ENCODE results near the gene IGSF5.
"Not testable (repeated sequence)": the region's sequence is repeated elsewhere in the genome, so short reads cannot be mapped to it uniquely, and the experiment has no call there.

DNA sequence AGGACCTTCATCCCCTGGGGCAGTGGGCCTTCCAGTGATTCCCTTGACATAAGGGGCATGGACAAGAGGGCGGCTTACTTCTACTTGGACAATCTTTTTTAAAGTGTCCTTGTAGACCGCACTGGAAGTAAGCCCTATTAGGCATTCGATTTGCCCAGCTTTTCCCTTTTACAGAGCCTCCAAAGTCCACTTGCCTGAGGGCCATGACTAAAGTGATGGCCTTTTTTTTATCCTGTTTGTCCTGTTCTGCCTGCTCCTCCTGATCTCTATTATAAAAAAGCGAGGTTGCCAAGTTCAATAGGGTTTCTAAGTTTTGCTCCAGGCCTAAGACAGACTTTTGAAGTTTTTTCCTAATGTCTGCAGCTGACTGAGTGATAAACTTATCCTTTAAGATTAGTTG lies 2.4 kb upstream of the IGSF5 start:
- TF ChIP-seq CTCF (conservative IDR thresholded peaks at IDR 0.05; ENCODE audit: low read depth, low read length); EZH2 (IDR thresholded peaks at IDR 0.05; ENCODE audit: low read length, unreplicated experiment): not testable (repeated sequence)
